K562 (cell line): ENCODE data around the gene CMPK1. TPM values are rescaled to one million over a fixed set of nuclear protein-coding genes. Genes with fewer than 3 reads are reported as not detected.

Experiments
- BHLHE40 ChIP-seq: IDR thresholded peaks from 2 replicates; pipeline ENCODE4 v1.6.1; 2011; ENCODE audit warnings: low read length, improper control_type of control experiment
- GMEB1 ChIP-seq: fragments of 250-450 bp; sonication (Bioruptor Pico); IDR thresholded peaks from 2 replicates; pipeline ENCODE4 v1.4.0; 2020; ENCODE audit warnings: mild to moderate bottlenecking
- GTF2F1 ChIP-seq: IDR thresholded peaks from 2 replicates; pipeline ENCODE4 v1.6.1; 2011; ENCODE audit warnings: low read depth, low read length, improper control_type of control experiment
- HDAC2 ChIP-seq: fragments of 450-650 bp; IDR thresholded peaks from 2 replicates; pipeline ENCODE4 v1.6.1; 2016; ENCODE audit warnings: mild to moderate bottlenecking
- NCOR1 ChIP-seq: fragments of 450-650 bp; IDR thresholded peaks from 2 replicates; pipeline ENCODE4 v1.6.1; 2016; ENCODE audit warnings: mild to moderate bottlenecking, moderate library complexity
- POLR2A ChIP-seq: fragments of 450-650 bp; conservative IDR thresholded peaks from 2 replicates; pipeline ENCODE4 v1.6.1; 2016
- RBM15 ChIP-seq: fragments of 200-400 bp; formaldehyde crosslinking; IDR thresholded peaks from 2 replicates; pipeline ENCODE4 v1.6.1; 2018; ENCODE audit warnings: mild to moderate bottlenecking, low read length, moderate library complexity; ENCODE audit not compliant: insufficient read depth
- SPI1 ChIP-seq: IDR thresholded peaks from 2 replicates; pipeline ENCODE4 v1.6.1; 2011; ENCODE audit warnings: low read depth, low read length, control low read depth, borderline replicate concordance
- TARDBP ChIP-seq: fragments of 450-650 bp; IDR thresholded peaks from 2 replicates; pipeline ENCODE4 v1.6.1; 2016
- TSHZ1 ChIP-seq: fragments of 250-450 bp; sonication (Bioruptor Pico); IDR thresholded peaks from 2 replicates; pipeline ENCODE4 v1.4.0; 2020; ENCODE audit warnings: mild to moderate bottlenecking, moderate library complexity
- polyA plus RNA-seq, 8 experiments: library from polyadenylated mRNA; depleted of rRNA in 4 of 8; stranded (reverse) in 5 of 8; unstranded in 3 of 8; fragments of >200 nt; fragmentation: Nextera tagmentation in 2 of 8; fragmentation: Illumina TruSeq in 1 of 8; extraction: Ambion mirVana in 2 of 8; extraction: Trizol in 1 of 8; gene quantifications; 2 replicates each; pipeline versions ENCODE4 v1.2.1 to v1.2.3, GENCODE V29; 2011 to 2014; ENCODE audit warnings: inconsistent platforms in 1 of 8, missing spikeins in 1 of 8
- total RNA-seq, 7 experiments: library from RNA; depleted of rRNA in 6 of 7; stranded (reverse); fragments of >200 nt in 6 of 7; fragmentation: Illumina TruSeq in 2 of 7; extraction: Trizol in 2 of 7; gene quantifications; 2 replicates each; pipeline versions ENCODE4 v1.2.1 to v1.2.3, GENCODE V29; 2011 to 2021; ENCODE audit warnings: low replicate concordance in 1 of 7
- TF ChIP-seq, protein P1 (sequence below), 2 experiments: IDR thresholded peaks in 1 of 2; conservative IDR thresholded peaks in 1 of 2; 2 replicates each; pipeline ENCODE4 v1.6.1; 2016; ENCODE audit warnings: low read depth in 2 of 2, mild to moderate bottlenecking in 1 of 2, missing compliant biosample characterization in 1 of 2, missing genetic modification characterization in 1 of 2, moderate library complexity in 1 of 2
- TF ChIP-seq, protein P2 (sequence below): sonication (generic); IDR thresholded peaks from 2 replicates; pipeline ENCODE4 v1.6.1; 2016
- TF ChIP-seq, protein P3 (sequence below): sonication (generic); formaldehyde crosslinking; IDR thresholded peaks from 2 replicates; pipeline ENCODE4 v1.8.0; 2022; ENCODE audit warnings: mild to moderate bottlenecking, missing genetic modification reagents

Gene CMPK1
- total and polyA plus RNA-seq, 9 of the 15 experiments (the other 6 are each of a cell fraction or from before 2014, with no cell fraction given) = 54.5 to 197 (median 116) TPM

DNA sequence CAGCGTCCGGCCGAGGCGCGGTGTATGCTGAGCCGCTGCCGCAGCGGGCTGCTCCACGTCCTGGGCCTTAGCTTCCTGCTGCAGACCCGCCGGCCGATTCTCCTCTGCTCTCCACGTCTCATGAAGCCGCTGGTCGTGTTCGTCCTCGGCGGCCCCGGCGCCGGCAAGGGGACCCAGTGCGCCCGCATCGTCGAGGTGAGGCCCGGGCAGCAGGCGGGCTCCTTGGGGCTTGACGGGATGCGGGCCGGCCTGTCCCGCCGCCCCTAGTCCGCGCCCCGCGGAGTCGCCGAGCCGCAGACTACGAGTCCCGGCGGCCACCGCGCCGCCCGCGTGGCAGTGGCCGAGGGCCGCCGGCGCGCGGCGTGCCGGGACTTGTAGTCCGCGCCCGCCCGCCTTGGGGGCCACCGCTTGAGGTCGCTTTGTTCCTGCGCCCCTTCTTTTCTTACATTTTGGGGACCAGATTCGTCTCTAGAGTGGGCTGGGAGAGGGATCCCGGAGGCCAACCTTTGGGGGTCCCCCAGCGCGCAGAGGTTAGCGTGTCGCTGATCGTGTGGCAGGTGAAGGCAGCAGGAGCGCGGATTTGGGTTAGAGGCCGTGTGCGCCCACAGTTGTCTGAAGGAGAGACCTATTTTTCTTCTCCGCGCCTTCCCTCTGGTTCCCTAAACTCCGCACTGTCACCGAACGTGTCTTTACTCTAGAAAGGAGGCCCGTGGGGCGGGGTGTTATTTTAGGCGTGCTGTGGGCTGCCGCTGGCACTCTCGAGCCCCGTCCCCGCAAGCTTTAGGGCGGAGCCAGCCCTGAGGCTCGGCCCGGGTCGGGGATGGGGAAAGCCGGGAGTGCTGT, 553 bp downstream of the CMPK1 start (continued):
- TF ChIP-seq, protein P1, sequence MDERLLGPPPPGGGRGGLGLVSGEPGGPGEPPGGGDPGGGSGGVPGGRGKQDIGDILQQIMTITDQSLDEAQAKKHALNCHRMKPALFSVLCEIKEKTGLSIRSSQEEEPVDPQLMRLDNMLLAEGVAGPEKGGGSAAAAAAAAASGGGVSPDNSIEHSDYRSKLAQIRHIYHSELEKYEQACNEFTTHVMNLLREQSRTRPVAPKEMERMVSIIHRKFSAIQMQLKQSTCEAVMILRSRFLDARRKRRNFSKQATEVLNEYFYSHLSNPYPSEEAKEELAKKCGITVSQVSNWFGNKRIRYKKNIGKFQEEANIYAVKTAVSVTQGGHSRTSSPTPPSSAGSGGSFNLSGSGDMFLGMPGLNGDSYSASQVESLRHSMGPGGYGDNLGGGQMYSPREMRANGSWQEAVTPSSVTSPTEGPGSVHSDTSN (CRISPR knock-in tag; IDR thresholded peaks at IDR 0.05; ENCODE audit: low read depth) = no peak
- TF ChIP-seq, protein P1 (tag; conservative IDR thresholded peaks at IDR 0.05; ENCODE audit: low read depth) = peak; percentile 6; the same call in 1 of the 2 replicates
- no peak for TF ChIP-seq RBM15
- peak; percentile 10; the same call in 1 of the 2 replicates for TF ChIP-seq GTF2F1
- TF ChIP-seq HDAC2 = peak; percentile 87
- TF ChIP-seq, protein P2, sequence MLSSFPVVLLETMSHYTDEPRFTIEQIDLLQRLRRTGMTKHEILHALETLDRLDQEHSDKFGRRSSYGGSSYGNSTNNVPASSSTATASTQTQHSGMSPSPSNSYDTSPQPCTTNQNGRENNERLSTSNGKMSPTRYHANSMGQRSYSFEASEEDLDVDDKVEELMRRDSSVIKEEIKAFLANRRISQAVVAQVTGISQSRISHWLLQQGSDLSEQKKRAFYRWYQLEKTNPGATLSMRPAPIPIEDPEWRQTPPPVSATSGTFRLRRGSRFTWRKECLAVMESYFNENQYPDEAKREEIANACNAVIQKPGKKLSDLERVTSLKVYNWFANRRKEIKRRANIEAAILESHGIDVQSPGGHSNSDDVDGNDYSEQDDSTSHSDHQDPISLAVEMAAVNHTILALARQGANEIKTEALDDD = no peak
- TF ChIP-seq BHLHE40 = peak; percentile 60
- TF ChIP-seq POLR2A = peak; percentile 81
- TF ChIP-seq TSHZ1 (CRISPR knock-in tag) = no peak
- TF ChIP-seq, protein P3, sequence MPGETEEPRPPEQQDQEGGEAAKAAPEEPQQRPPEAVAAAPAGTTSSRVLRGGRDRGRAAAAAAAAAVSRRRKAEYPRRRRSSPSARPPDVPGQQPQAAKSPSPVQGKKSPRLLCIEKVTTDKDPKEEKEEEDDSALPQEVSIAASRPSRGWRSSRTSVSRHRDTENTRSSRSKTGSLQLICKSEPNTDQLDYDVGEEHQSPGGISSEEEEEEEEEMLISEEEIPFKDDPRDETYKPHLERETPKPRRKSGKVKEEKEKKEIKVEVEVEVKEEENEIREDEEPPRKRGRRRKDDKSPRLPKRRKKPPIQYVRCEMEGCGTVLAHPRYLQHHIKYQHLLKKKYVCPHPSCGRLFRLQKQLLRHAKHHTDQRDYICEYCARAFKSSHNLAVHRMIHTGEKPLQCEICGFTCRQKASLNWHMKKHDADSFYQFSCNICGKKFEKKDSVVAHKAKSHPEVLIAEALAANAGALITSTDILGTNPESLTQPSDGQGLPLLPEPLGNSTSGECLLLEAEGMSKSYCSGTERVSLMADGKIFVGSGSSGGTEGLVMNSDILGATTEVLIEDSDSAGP (CRISPR knock-in tag) = no peak
- TF ChIP-seq GMEB1 = peak; percentile 77
- TF ChIP-seq NCOR1 = no peak
- TF ChIP-seq TARDBP = 0 out of 2 replicates have a peak, but pooled peaks have one; percentile 41
- TF ChIP-seq SPI1 = no peak
